Fibroblast of peridontal ligament (primary cell): Measurements from ENCODE around the gene ATP1B3.
"Not testable (repeated sequence)": the region's sequence is repeated elsewhere in the genome, so short reads cannot be mapped to it uniquely, and the experiment has no call there.

ENCODE experiments used
- DNase-seq: peaks from one replicate; pipeline ENCODE4 v3.0.0-alpha.2; 2010; ENCODE audit errors: extremely low read depth

Gene ATP1B3

GRCh38 chr3:141942006-141942405 lies 65.6 kb downstream of the ATP1B3 start:
- DNase-seq = no peak

DNA sequence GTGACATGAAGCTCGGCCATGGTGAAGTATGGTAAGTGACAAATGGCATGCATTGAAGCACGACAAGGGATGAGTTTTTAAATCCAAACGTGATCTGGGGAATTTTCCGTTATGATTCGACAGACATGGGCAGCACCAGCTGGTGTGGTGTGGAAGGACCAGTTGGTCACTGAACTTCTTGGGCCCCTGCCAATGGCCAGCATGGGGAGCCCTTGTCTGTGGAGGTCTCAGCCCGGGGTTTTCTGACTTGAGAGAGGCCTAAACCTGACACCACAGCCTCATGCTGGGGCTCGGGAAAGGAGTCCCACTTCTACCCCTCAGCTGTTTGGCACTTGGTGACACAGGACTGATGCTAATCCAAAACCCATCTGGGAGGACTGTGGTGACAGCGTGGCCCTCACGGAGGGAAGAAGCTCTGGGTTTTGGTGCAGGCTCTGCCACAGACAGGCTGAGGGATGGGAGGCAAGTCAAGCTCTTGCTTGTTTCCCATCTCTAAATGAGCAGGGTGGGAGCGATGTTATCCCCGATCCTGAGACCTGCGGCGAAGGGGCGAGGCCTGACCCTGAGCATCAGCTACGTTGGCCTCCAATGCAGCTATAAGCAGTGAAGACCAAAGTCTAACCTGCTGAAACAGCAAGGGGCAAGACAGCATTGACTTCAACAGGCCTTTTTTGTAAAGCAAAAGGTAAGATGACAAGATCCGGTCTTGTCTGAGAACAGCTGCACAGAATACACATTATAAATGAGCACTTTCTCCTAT lies 69.5 kb downstream of the ATP1B3 start:
- DNase-seq = no peak

DNA sequence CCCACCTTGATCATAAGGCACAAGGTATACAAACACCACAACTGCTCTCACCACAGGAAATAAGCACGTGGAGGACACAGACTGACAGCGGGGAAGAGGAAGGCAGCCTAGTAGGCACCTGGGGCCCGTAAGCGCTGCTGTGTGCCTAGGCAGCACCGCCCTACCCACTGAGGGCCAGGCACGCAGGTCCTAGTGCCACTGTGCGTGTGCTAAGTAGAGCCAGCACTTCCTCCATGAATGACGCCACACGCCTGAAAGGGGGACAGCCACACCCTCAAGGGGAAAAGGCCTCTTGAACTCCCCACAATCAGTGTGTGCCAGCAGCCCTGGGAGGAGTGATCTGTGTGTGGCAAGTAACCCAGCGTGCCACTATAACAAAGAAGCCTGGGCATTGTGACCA lies 73.0 kb downstream of the ATP1B3 start:
- no peak for DNase-seq

DNA sequence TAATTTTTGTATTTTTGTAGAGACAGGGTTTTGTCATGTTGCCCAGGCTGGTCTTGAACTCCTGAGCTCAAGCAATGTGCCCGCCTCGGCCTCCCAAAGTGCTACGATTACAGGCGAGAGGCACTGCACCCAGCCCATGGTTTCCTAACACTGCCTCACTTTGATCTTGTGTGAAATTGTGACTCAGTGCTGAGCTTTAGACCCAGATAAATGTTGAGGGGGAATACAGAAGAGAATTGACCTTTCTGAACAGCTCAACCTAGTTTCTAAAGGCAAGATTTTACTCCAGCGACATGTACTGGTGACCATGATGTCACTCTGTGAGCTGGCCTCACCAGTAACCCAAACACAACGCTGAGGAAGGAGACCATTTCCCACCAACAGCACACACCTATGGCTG lies 73.5 kb downstream of the ATP1B3 start:
- DNase-seq = no peak

GRCh38 chr3:141950572-141951493 lies 74.4 kb downstream of the ATP1B3 start:
- no peak for DNase-seq

DNA sequence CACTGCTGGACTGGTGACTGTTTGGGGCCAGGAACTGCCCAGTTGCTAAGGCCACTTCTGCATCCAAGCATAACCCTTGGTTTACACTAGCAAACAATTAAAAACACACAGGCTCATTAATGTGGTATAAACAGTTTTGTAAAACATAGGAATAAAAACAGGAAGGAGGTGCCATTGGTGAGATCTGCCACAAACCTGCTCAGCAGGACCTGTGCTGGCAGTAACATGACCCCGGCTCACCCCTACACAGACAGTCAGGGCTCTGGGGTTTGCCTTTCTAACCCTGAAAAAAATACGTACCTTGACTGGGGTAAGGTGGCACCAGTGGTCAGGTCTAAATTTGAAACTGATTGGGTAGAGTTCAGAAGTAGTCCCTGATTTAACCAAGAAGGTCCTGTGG lies 76.2 kb downstream of the ATP1B3 start:
- DNase-seq = no peak

DNA sequence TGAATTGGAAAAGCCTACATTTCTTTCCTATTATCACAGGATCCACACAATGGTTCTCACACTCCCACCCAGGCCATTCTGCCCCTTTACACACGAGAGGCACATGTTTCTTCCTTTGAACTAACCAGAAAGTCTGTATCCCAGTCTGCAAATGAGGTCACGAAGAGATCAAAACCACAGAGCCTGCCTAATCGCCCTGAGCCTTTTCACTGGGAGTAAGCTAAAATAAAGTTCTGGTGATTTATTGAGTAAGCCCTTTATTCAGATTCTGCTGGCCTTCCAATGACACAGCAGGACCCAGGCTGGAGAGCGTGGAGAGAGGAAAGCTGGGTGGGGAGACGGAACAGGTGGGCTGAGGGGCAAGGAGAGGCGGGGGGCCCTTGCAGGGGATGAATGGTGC lies 78.7 kb downstream of the ATP1B3 start:
- peak; percentile 72 for DNase-seq

GRCh38 chr3:141959589-141960554 lies 83.4 kb downstream of the ATP1B3 start:
- peak; percentile 91 for DNase-seq

DNA sequence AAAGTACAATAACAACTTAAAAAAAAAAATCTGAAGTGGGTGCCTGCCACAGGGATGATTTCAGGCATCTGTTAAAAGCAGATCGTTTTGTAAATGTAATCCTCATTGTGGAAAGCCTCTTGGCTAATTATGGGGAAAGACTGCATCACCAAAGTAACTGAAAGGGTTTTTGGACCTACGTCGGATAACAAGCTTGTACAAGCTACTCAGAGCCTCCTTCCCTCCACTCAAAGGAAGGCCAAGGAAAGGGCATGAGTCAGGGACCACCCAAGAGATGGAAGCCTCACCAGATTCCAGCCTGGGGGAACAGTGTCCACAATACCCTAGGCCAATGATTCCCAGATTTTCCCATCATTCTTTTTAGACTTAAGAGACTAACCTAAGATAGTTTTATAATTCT lies 84.3 kb downstream of the ATP1B3 start:
- peak; percentile 83 for DNase-seq

- no peak for DNase-seq
Measured at GRCh38 chr3:141963301-141963700, 86.9 kb downstream of the ATP1B3 start.

GRCh38 chr3:141965471-141965870 lies 89.0 kb downstream of the ATP1B3 start:
- no peak for DNase-seq

- DNase-seq = no peak
Measured at GRCh38 chr3:141969711-141970110, 93.3 kb downstream of the ATP1B3 start.

DNA sequence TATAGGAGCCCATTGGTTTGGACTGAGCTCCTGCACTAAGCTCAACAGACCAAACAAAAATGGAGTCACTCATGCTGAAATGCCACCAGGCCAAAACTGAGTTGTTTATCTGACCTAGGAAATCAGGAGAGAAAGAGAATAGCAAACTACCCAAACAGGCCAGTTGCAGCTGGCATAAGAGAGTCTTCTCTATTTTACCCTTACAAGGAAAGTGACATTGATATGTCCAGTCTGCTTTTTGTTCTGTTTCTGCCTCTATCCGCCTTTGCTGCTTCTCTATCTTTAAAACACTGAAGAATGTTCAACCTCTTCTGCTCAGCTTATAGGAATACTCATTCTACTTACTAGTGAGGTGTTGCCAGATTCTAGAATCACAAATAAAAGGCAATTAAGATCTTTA lies 95.1 kb downstream of the ATP1B3 start:
- DNase-seq = no peak

DNA sequence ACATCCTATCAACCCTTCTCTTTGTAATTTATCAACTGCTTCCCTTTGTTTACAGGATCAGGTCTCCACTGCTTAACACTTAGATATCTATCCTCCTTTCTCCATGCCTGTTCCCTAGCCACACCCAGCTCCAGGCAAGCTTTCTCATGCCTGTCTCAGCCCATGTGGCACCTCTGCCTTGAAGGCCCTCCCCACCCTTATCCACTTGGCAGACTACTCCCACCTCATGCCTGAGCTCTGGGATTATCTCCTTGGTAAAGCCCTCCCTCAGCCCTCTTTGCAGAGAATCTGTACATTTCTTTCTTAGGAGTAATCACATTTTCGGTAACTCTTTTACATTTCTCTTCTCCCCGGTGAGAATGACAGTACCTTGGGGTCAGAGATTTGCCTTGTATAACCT lies 96.0 kb downstream of the ATP1B3 start:
- no peak for DNase-seq

DNA sequence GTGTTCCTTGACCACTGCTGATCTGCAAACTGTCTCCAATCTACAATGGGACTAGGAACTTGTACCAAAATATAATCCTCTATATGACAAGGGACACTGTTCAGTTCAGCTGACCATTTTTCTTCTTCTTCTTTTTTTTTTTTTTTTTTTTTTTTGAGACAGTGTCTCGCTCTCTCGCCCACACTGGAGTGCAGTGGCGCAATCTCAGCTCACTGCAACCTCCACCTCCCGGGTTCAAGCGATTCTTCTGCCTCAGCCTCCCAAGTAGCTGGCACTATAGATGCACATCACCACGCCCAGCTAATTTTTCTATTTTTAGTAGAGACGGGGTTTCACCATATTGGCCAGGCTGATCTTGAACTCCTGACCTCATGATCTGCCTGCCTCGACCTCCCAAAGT lies 98.3 kb downstream of the ATP1B3 start:
- DNase-seq = not testable (repeated sequence)
